ENCODE data around the gene NUP62.

NUP62 gene

GRCh38 chr19:49861541-49862378, 67.5 kb downstream of the NUP62 start:
- ChIA-PET POLR2A (interaction anchor here (1.2 to 1.8 kb wide), 3 partner anchors 8 to 14 kb away, joined by 3 to 6 read pairs (median 5); partner anchors contain the start of gene PTOV1), CTCF (interaction anchor here (1.4 kb wide), 1 partner anchor 274 kb away, joined by 4 read pairs; no protein-coding TSS in a partner anchor)
- no peak overlapping the region for H3K4me3 ChIP-seq (ENCODE audit: low read depth, low read length)
- DNase-seq (ENCODE audit: low read depth, low spot score): no peak
- no peak for TF ChIP-seq CTCF (IDR thresholded peaks at IDR 0.05; ENCODE audit: insufficient read depth, low read length, missing control alignments)

- TF ChIP-seq CTCF (IDR thresholded peaks at IDR 0.05; ENCODE audit: insufficient read depth, low read length, missing control alignments): no peak
- CTCF ChIA-PET: no interaction called here
- POLR2A ChIA-PET: interaction anchor here (1.3 to 1.8 kb wide), 2 partner anchors 8 to 11 kb away, joined by 3 to 6 read pairs; partner anchors contain the start of gene PTOV1
- no peak for DNase-seq (ENCODE audit: low read depth, low spot score)
- H3K4me3 ChIP-seq (ENCODE audit: low read depth, low read length): no peak overlapping the region
These were observed 68.2 kb downstream of the NUP62 start for GRCh38 chr19:49861107-49861506.

GRCh38 chr19:49860336-49861102, 68.8 kb downstream of the NUP62 start:
- ChIA-PET CTCF (no interaction called here), POLR2A (interaction anchor here (1.3 to 1.8 kb wide), 2 partner anchors 9 to 10 kb away, joined by 3 to 6 read pairs; partner anchors contain the start of gene PTOV1)
- no peak for TF ChIP-seq CTCF (IDR thresholded peaks at IDR 0.05; ENCODE audit: insufficient read depth, low read length, missing control alignments)
- no peak overlapping the region for H3K4me3 ChIP-seq (ENCODE audit: low read depth, low read length)
- no peak for DNase-seq (ENCODE audit: low read depth, low spot score)

- TF ChIP-seq CTCF (IDR thresholded peaks at IDR 0.05; ENCODE audit: insufficient read depth, low read length, missing control alignments): no peak
- DNase-seq (ENCODE audit: low read depth, low spot score): no peak
- ChIA-PET CTCF (no interaction called here), POLR2A (interaction anchor here (0.8 to 2.3 kb wide), 3 partner anchors 9 to 16 kb away, joined by 3 to 13 read pairs (median 7); no protein-coding TSS in a partner anchor)
- H3K4me3 ChIP-seq (ENCODE audit: low read depth, low read length): no peak overlapping the region
These were observed 69.5 kb downstream of the NUP62 start for GRCh38 chr19:49859682-49860335.

GRCh38 chr19:49858088-49858985, 71.0 kb downstream of the NUP62 start:
- ChIA-PET CTCF (no interaction called here), POLR2A (interaction anchor here (2.0 to 2.3 kb wide), 2 partner anchors 11 to 17 kb away, joined by 7 to 13 read pairs; no protein-coding TSS in a partner anchor)
- no peak for DNase-seq (ENCODE audit: low read depth, low spot score)
- TF ChIP-seq CTCF (IDR thresholded peaks at IDR 0.05; ENCODE audit: insufficient read depth, low read length, missing control alignments): no peak
- H3K4me3 ChIP-seq (ENCODE audit: low read depth, low read length): no peak overlapping the region
